ENCODE data around the gene NDUFS5. TPM values are rescaled to one million over a fixed set of nuclear protein-coding genes. Genes with fewer than 3 reads are reported as not detected.

NDUFS5 gene
- total and polyA plus RNA-seq, 12 donors, result 303 to 6,035 (median 561) TPM

- H3K9me3 ChIP-seq, result no peaks in the 10 kb centered on the region
- peak overlapping the region; percentile 77 to 99 (median 94) for H3K4me3 ChIP-seq
- H3K27ac ChIP-seq, result peak overlapping the region in 7 of 10 donors; percentile 94 to 98 (median 97)
- peaks cover 0 to 46% (median 0%) of the 10 kb centered on the region in 9 donors for H3K36me3 ChIP-seq
- intact Hi-C loops (cut with DNase I), result loop anchor here in 8 of 10 donors (5.0 to 10.0 kb wide), 6 partner anchors 35 to 135 kb away; partner anchors contain the start of genes MYCBP (in 4 of the 8), NDUFS5 (in 2 of the 8), RRAGC (in 2 of the 8) and RHBDL2 (in 1 of the 8)
- DNase-seq (no peak), ATAC-seq (no peak)
- no peaks in the 10 kb centered on the region for H3K27me3 ChIP-seq
- 16 to 20% methylated on average over 11 of the region's 11 CpGs for WGBS, 2 donors
- no peak for TF ChIP-seq CTCF (IDR thresholded peaks at IDR 0.05)
- H3K4me1 ChIP-seq, result peaks cover 5 to 60% (median 43%) of the 10 kb centered on the region in 9 donors
These were observed 33.6 kb upstream of the NDUFS5 start for GRCh38 chr1:38992412-38993111.

GRCh38 chr1:38994196-38994595, 32.0 kb upstream of the NDUFS5 start:
- TF ChIP-seq CTCF (IDR thresholded peaks at IDR 0.05), result no peak
- no peak overlapping the region for H3K4me3 ChIP-seq
- no peak for DNase-seq
- H3K36me3 ChIP-seq, result peaks cover 0 to 62% (median 9%) of the 10 kb centered on the region in 9 donors
- H3K27ac ChIP-seq, result no peak overlapping the region
- WGBS, 2 donors, result 80 to 83% methylated on average over 5 of the region's 5 CpGs
- ATAC-seq, result no peak
- no peaks in the 10 kb centered on the region for H3K27me3 ChIP-seq
- H3K9me3 ChIP-seq, result no peaks in the 10 kb centered on the region
- H3K4me1 ChIP-seq, result peaks cover 5 to 76% (median 47%) of the 10 kb centered on the region in 9 donors
- intact Hi-C loops (cut with DNase I), result loop anchor here in 8 of 10 donors (5.0 to 10.0 kb wide), 6 partner anchors 33 to 137 kb away; partner anchors contain the start of genes MYCBP (in 4 of the 8), NDUFS5 (in 2 of the 8), RRAGC (in 2 of the 8) and RHBDL2 (in 1 of the 8)

GRCh38 chr1:38997034-38997900, 28.9 kb upstream of the NDUFS5 start:
- no peaks in the 10 kb centered on the region for H3K9me3 ChIP-seq
- peak overlapping the region in 5 of 10 donors; percentile 2 to 57 (median 24) for H3K27ac ChIP-seq
- H3K27me3 ChIP-seq, result no peaks in the 10 kb centered on the region
- 54 to 59% methylated on average over 4 of the region's 4 CpGs for WGBS, 2 donors
- DNase-seq (no peak), ATAC-seq (peak in 4 of 8 donors; percentile 9 to 46 (median 32))
- intact Hi-C loops (cut with DNase I), result loop anchor here in 4 of 10 donors (10.0 kb wide), 2 partner anchors 122 to 132 kb away; partner anchors contain the start of gene MYCBP (in 1 of the 4)
- no peak overlapping the region for H3K4me3 ChIP-seq
- TF ChIP-seq CTCF (IDR thresholded peaks at IDR 0.05), result no peak
- peaks cover 0 to 93% (median 29%) of the 10 kb centered on the region in 9 donors for H3K36me3 ChIP-seq
- H3K4me1 ChIP-seq, result peaks cover 5 to 69% (median 35%) of the 10 kb centered on the region in 9 donors

- H3K9me3 ChIP-seq, result no peaks in the 10 kb centered on the region
- peaks cover 5 to 69% (median 41%) of the 10 kb centered on the region in 9 donors for H3K4me1 ChIP-seq
- intact Hi-C loops (cut with DNase I), result loop anchor here in 4 of 10 donors (10.0 kb wide), 2 partner anchors 123 to 133 kb away; partner anchors contain the start of gene MYCBP (in 1 of the 4)
- H3K36me3 ChIP-seq, result peaks cover 0 to 98% (median 29%) of the 10 kb centered on the region in 9 donors
- ATAC-seq (peak in 1 of 8 donors; percentile 43), DNase-seq (no peak)
- no peak for TF ChIP-seq CTCF (IDR thresholded peaks at IDR 0.05)
- no peaks in the 10 kb centered on the region for H3K27me3 ChIP-seq
- WGBS, 2 donors, result 30 to 41% methylated on average over 3 of the region's 3 CpGs
- H3K27ac ChIP-seq, result peak overlapping the region in 3 of 10 donors; percentile 24 to 57 (median 32)
- no peak overlapping the region for H3K4me3 ChIP-seq
These were observed 28.3 kb upstream of the NDUFS5 start for GRCh38 chr1:38997901-38998190.

Data from heart right ventricle (tissue), 16 donors.